K562 (cell line): Measurements from ENCODE around the gene KASH5. TPM values are rescaled to one million over a fixed set of nuclear protein-coding genes. Genes with fewer than 3 reads are reported as not detected.
A peak's percentile ranks its signal among the peaks of the same experiment; 100 is the strongest.

Source experiments
- ARID4B ChIP-seq: sonication (generic); formaldehyde crosslinking; IDR thresholded peaks from 2 replicates; pipeline ENCODE4 v1.8.0; 2022; ENCODE audit warnings: mild to moderate bottlenecking, missing genetic modification reagents
- ARNT ChIP-seq, 2 experiments: fragments of 450-650 bp; IDR thresholded peaks; 2 replicates each; pipeline ENCODE4 v1.6.1; 2016; ENCODE audit warnings: mild to moderate bottlenecking in 1 of 2
- ATF6 ChIP-seq: sonication (generic); formaldehyde crosslinking; IDR thresholded peaks from 2 replicates; pipeline ENCODE4 v1.4.0; 2020; ENCODE audit warnings: mild to moderate bottlenecking, missing genetic modification reagents
- E2F1 ChIP-seq: sonication (generic); formaldehyde crosslinking; IDR thresholded peaks from 2 replicates; pipeline ENCODE4 v1.8.1; 2023; ENCODE audit warnings: mild to moderate bottlenecking, missing genetic modification reagents, moderate library complexity
- KDM5B ChIP-seq: fragments of 200-600 bp; sonication (generic); IDR thresholded peaks from 2 replicates; pipeline ENCODE4 v1.6.1; 2012; ENCODE audit warnings: low read depth, mild to moderate bottlenecking, moderate library complexity, low read length, control low read depth, inconsistent platforms; ENCODE audit not compliant: insufficient replicate concordance
- KLF16 ChIP-seq: IDR thresholded peaks from 2 replicates; pipeline ENCODE4 v1.6.1; 2016; ENCODE audit warnings: antibody characterized with exemption
- LCOR ChIP-seq: sonication (generic); formaldehyde crosslinking; IDR thresholded peaks from 2 replicates; pipeline ENCODE4 v1.8.0; 2022; ENCODE audit warnings: mild to moderate bottlenecking, missing genetic modification reagents
- MAFK ChIP-seq: IDR thresholded peaks from 2 replicates; pipeline ENCODE4 v1.6.1; 2011; ENCODE audit warnings: low read length, improper control_type of control experiment
- MTA2 ChIP-seq: fragments of 450-650 bp; IDR thresholded peaks from 2 replicates; pipeline ENCODE4 v1.6.1; 2016; ENCODE audit warnings: low read depth
- MTA3 ChIP-seq: fragments of 450-650 bp; formaldehyde crosslinking; IDR thresholded peaks from 2 replicates; pipeline ENCODE4 v1.6.1; 2017; ENCODE audit warnings: mild to moderate bottlenecking, borderline replicate concordance
- RAD21 ChIP-seq, 2 experiments: fragments of 250-450 bp in 1 of 2; fragments of 450-650 bp in 1 of 2; sonication (Bioruptor Pico) in 1 of 2; formaldehyde crosslinking in 1 of 2; IDR thresholded peaks in 1 of 2; conservative IDR thresholded peaks in 1 of 2; 2 replicates each; pipeline versions ENCODE4 v1.4.0 to v1.8.0; 2020 to 2022; ENCODE audit warnings: mild to moderate bottlenecking in 2 of 2, moderate library complexity in 1 of 2
- TAF7 ChIP-seq: fragments of 450-650 bp; IDR thresholded peaks from 2 replicates; pipeline ENCODE4 v1.6.1; 2016; ENCODE audit warnings: missing genetic modification characterization, missing compliant biosample characterization
- TRIM24 ChIP-seq, 2 experiments: fragments of 450-650 bp; IDR thresholded peaks; 2 replicates each; pipeline ENCODE4 v1.6.1; 2016
- ZFP30 ChIP-seq: fragments of 250-450 bp; sonication (Bioruptor Pico); IDR thresholded peaks from 2 replicates; pipeline ENCODE4 v1.8.0; 2022; ENCODE audit warnings: moderate library complexity, mild to moderate bottlenecking, inconsistent platforms, borderline replicate concordance
- ZNF239 ChIP-seq: fragments of 250-450 bp; sonication (Bioruptor Pico); IDR thresholded peaks from 2 replicates; pipeline ENCODE4 v1.4.0; 2020; ENCODE audit warnings: mild to moderate bottlenecking
- polyA plus RNA-seq, 8 experiments: library from polyadenylated mRNA; depleted of rRNA in 4 of 8; stranded (reverse) in 5 of 8; unstranded in 3 of 8; fragments of >200 nt; fragmentation: Nextera tagmentation in 2 of 8; fragmentation: Illumina TruSeq in 1 of 8; extraction: Ambion mirVana in 2 of 8; extraction: Trizol in 1 of 8; gene quantifications; 2 replicates each; pipeline versions ENCODE4 v1.2.1 to v1.2.3, GENCODE V29; 2011 to 2014; ENCODE audit warnings: inconsistent platforms in 1 of 8, missing spikeins in 1 of 8
- total RNA-seq, 7 experiments: library from RNA; depleted of rRNA in 6 of 7; stranded (reverse); fragments of >200 nt in 6 of 7; fragmentation: Illumina TruSeq in 2 of 7; extraction: Trizol in 2 of 7; gene quantifications; 2 replicates each; pipeline versions ENCODE4 v1.2.1 to v1.2.3, GENCODE V29; 2011 to 2021; ENCODE audit warnings: low replicate concordance in 1 of 7
- TF ChIP-seq, protein P1 (sequence below): sonication (generic); formaldehyde crosslinking; IDR thresholded peaks from 2 replicates; pipeline ENCODE4 v1.9.0; 2022; ENCODE audit warnings: mild to moderate bottlenecking, missing genetic modification reagents
- TF ChIP-seq, protein P2 (sequence below): IDR thresholded peaks from 3 replicates; pipeline ENCODE4 v1.6.1; 2011; ENCODE audit warnings: borderline replicate concordance, mild to moderate bottlenecking; ENCODE audit not compliant: insufficient read length, insufficient read depth

Gene KASH5
- total and polyA plus RNA-seq, 9 of the 15 experiments (the other 6 are each of a cell fraction or from before 2014, with no cell fraction given), result 0.07 to 0.84 (median 0.34) TPM; not detected in 1

DNA sequence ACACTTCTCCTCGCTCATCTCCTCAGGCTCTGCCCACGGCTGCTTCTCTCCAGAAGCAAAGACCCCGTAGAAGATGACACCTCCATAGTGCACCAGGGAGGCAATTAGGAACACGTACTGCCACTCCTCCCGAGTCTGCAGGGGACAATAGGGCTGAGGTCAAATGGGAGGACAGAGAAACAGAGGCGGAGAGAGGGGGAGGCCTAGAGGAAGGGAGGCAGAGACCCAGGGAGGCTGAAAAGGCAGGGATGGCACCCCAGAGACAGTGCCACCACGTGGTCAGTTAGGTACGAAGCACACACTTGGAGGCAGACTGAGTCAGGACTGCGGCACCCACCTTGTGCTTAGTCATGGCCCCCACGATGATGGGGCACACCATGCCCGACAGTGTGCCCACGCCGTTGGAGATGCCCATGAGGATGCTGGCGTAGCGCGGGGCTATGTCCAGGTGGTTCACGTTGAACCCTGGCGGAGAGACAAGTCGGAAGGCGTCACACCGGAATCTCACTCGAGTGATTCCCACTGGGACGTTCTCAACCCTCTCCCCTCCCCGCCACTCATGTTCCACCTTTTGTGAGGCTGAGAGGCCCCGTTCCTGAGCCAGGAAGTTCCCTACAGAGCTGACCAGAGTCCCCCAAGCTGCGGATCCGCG, 42.8 kb downstream of the KASH5 start (continued):
- TF ChIP-seq ARID4B (CRISPR knock-in tag) (0 out of 2 replicates have a peak, but pooled peaks have one; percentile 29), MAFK (no peak), ARNT (IDR thresholded peaks at IDR 0.05) (peak in 1 of 2 experiments; percentile 28; a peak in 1 of 4 replicates), MTA3 (no peak; the same call in 1 of the 2 replicates), MTA2 (no peak), RAD21 (CRISPR knock-in tag; conservative IDR thresholded peaks at IDR 0.05 in 1 of 2, IDR thresholded peaks at IDR 0.05 in 1 of 2) (peak; percentile 36 to 64), TAF7 (no peak), TRIM24 (IDR thresholded peaks at IDR 0.05) (no peak), ATF6 (no peak), KDM5B (peak; percentile 53), KLF16 (no peak), ZNF239 (CRISPR knock-in tag) (no peak), E2F1 (CRISPR knock-in tag) (no peak), LCOR (CRISPR knock-in tag) (no peak), ZFP30 (CRISPR knock-in tag) (no peak)
- TF ChIP-seq, protein P1, sequence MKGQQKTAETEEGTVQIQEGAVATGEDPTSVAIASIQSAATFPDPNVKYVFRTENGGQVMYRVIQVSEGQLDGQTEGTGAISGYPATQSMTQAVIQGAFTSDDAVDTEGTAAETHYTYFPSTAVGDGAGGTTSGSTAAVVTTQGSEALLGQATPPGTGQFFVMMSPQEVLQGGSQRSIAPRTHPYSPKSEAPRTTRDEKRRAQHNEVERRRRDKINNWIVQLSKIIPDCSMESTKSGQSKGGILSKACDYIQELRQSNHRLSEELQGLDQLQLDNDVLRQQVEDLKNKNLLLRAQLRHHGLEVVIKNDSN, result peak; percentile 75
- TF ChIP-seq, protein P2, sequence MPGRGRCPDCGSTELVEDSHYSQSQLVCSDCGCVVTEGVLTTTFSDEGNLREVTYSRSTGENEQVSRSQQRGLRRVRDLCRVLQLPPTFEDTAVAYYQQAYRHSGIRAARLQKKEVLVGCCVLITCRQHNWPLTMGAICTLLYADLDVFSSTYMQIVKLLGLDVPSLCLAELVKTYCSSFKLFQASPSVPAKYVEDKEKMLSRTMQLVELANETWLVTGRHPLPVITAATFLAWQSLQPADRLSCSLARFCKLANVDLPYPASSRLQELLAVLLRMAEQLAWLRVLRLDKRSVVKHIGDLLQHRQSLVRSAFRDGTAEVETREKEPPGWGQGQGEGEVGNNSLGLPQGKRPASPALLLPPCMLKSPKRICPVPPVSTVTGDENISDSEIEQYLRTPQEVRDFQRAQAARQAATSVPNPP, result no peak
